ENCODE data around the gene H2AZ2.
"Not testable (repeated sequence)": the region's sequence is repeated elsewhere in the genome, so short reads cannot be mapped to it uniquely, and the experiment has no call there.

The H2AZ2 gene

GRCh38 chr7:44787041-44787440, 60.8 kb downstream of the H2AZ2 start:
- DNase-seq, result no peak

DNA sequence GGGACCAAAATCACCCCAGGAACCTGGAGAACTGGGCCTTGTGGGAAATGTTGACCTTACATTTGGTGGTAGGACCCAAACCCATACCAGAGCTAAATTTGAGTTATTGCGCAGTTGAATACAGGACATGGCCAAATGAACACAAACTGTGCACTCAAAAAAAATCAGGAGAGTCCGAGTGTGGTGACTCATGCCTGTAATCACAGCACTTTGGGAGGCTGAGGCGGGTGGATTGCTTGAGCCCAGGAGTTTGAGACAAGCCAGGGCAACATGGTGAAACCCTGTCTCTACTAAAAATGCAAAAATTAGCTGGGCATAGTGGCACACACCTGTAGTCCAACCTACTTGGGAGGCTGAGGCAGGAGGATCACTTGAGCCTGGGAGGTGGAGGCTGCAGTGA, 62.7 kb downstream of the H2AZ2 start:
- DNase-seq, result not testable (repeated sequence)

- DNase-seq, result no peak
Observed at GRCh38 chr7:44784364-44784763, 63.5 kb downstream of the H2AZ2 start.

- no peak for DNase-seq
Observed at GRCh38 chr7:44783407-44783806, 64.5 kb downstream of the H2AZ2 start.

GRCh38 chr7:44782460-44782859, 65.4 kb downstream of the H2AZ2 start:
- DNase-seq, result no peak

All from anterior cingulate cortex (tissue), 58 donors.